Smooth muscle cell (in vitro differentiated cells): ENCODE results near the gene MIB1. TPM values are rescaled to one million over a fixed set of nuclear protein-coding genes. Genes with fewer than 3 reads are reported as not detected.

Source experiments
- DNase-seq: peaks from one replicate; lab custom pipeline; 2025; ENCODE audit not compliant: unreplicated experiment; lab: John Stamatoyannopoulos, UW
- H2AFZ ChIP-seq: fragments of 200-600 bp; sonication (generic); 2 replicates; pipeline ENCODE4 v1.6.0; 2016; ENCODE audit warnings: antibody characterized with exemption, low read depth, mild to moderate bottlenecking
- H3F3A ChIP-seq: fragments of 200-600 bp; sonication (generic); 2 replicates; pipeline ENCODE4 v1.6.0; 2017; ENCODE audit warnings: antibody characterized with exemption, low read depth
- H3K27ac ChIP-seq: fragments of 200-600 bp; sonication (generic); 2 replicates; pipeline ENCODE4 v1.5.1; 2016; ENCODE audit warnings: low read depth, mild to moderate bottlenecking
- H3K27me3 ChIP-seq: fragments of 200-600 bp; sonication (generic); 2 replicates; pipeline ENCODE4 v1.6.1; 2016; ENCODE audit warnings: low read depth, mild to moderate bottlenecking
- H3K36me3 ChIP-seq: fragments of 200-600 bp; sonication (generic); 2 replicates; pipeline ENCODE4 v1.5.1; 2016; ENCODE audit warnings: low read depth
- H3K4me1 ChIP-seq: fragments of 200-600 bp; sonication (generic); 2 replicates; pipeline ENCODE4 v1.5.1; 2016; ENCODE audit warnings: low read depth
- H3K4me2 ChIP-seq: fragments of 200-600 bp; sonication (generic); 2 replicates; pipeline ENCODE4 v1.6.0; 2016; ENCODE audit warnings: mild to moderate bottlenecking
- H3K4me3 ChIP-seq: fragments of 200-600 bp; sonication (generic); 2 replicates; pipeline ENCODE4 v1.5.1; 2016; ENCODE audit warnings: mild to moderate bottlenecking
- H3K79me2 ChIP-seq: fragments of 200-600 bp; sonication (generic); 2 replicates; pipeline ENCODE4 v1.6.0; 2016; ENCODE audit warnings: low read depth, mild to moderate bottlenecking
- H3K9ac ChIP-seq: fragments of 200-600 bp; sonication (generic); 2 replicates; pipeline ENCODE4 v1.6.0; 2016; ENCODE audit warnings: low read depth
- H3K9me3 ChIP-seq: fragments of 200-600 bp; sonication (generic); replicated peaks from 2 replicates; pipeline ENCODE4 v1.5.1; 2016; ENCODE audit warnings: low read depth
- H4K20me1 ChIP-seq: fragments of 200-600 bp; sonication (generic); 2 replicates; pipeline ENCODE4 v1.6.0; 2016; ENCODE audit warnings: low read depth
- WGBS: methylation state at CpG from one replicate; pipeline ENCODE4 v1.1.7; 2016; ENCODE audit warnings: low lambda C conversion rate; 5-methylcytosine and 5-hydroxymethylcytosine counted together
- polyA plus RNA-seq: library from polyadenylated mRNA; unstranded; fragments of >200 nt; fragmentation: Nextera tagmentation; extraction: Ambion mirVana; gene quantifications from 2 replicates; pipeline ENCODE4 v1.2.1, GENCODE V29; 2016
- total RNA-seq: library from RNA; depleted of rRNA; stranded (reverse); fragments of >200 nt; gene quantifications from 2 replicates; pipeline ENCODE4 v1.2.3, GENCODE V29; 2014
- TF ChIP-seq, protein P1 (sequence below): fragments of 200-600 bp; sonication (generic); IDR thresholded peaks from 2 replicates; pipeline ENCODE4 v1.5.1; 2017; ENCODE audit warnings: borderline replicate concordance, mild to moderate bottlenecking, antibody characterized with exemption; ENCODE audit not compliant: insufficient read depth, poor library complexity, severe bottlenecking

MIB1 gene
- total and polyA plus RNA-seq, 2 experiments from 2014 or later = 9.2 to 69.1 TPM

DNA sequence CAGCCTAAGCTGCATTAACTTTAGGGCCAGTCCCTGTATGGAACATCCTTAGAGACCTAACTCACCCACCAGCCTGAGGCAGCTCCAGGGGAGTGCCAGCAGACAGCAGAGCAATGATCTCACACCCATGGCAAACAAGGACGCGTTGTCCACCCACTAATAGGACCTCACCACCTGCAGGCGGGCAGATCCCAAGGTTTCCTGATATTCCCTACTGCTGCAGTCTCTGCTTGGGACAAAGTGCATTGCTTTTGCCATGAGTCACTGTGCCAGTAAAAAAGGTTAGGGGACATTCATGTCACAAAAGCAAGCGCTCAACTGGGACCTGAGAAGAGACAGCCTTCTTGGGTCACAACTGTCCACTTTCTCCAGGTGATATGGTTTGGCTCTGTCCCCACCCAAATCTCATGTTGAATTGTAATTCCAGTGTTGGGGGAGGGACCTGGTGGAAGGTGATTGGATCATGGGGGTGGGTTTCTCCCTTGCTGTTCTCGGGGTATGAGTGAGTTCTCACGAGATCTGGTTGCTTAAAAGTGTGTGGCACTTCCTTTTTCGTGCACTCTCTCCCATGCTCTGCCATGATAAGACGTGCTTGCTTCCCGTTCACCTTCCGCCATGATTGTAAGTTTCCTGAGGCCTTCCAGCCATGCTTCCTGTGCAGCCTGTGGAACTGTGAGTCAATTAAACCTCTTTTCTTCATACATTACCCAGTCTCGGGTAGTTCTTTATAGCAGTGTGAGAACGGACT lies 160.2 kb downstream of the MIB1 start:
- no peak overlapping the region for H3K4me2 ChIP-seq

DNA sequence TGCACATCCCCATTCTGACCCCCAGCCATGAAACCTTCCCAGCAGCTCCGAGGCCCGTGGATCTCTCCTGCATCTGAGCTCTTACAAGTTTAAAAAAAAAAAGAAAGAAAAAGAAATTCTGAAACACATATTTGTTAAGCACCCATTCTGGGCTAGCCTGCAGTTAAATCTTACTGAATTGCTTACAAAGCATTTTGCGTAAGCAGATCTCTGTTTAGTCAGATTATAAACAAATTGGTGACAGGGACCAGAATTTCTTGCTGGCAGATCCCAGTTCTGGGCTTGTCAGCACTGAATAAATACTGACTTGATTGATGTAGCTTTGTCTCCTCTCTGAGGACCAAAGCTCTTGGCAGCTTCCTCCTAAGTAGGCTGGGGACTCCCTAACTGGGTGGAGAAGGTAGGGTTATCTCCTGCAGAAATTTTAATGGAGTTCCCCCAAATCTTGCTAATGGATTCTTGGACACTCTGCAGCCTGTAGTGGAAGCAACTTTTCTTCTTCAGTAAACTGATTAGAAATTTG lies 160.9 kb downstream of the MIB1 start:
- DNase-seq = no peak
- Histone ChIP-seq H4K20me1 (no peaks in the 10 kb centered on the region), H3K27ac (no peak overlapping the region), H3F3A (no peaks in the 10 kb centered on the region), H3K9ac (no peak overlapping the region), H3K4me2 (no peak overlapping the region), H3K27me3 (no peaks in the 10 kb centered on the region), H3K36me3 (no peaks in the 10 kb centered on the region), H3K4me3 (no peak overlapping the region), H3K4me1 (no peaks in the 10 kb centered on the region), H3K9me3 (no peaks in the 10 kb centered on the region), H2AFZ (peak overlapping the region; percentile 49), H3K79me2 (no peaks in the 10 kb centered on the region)
- WGBS = 62% methylated on average over 3 of the region's 3 CpGs
- TF ChIP-seq, protein P1, sequence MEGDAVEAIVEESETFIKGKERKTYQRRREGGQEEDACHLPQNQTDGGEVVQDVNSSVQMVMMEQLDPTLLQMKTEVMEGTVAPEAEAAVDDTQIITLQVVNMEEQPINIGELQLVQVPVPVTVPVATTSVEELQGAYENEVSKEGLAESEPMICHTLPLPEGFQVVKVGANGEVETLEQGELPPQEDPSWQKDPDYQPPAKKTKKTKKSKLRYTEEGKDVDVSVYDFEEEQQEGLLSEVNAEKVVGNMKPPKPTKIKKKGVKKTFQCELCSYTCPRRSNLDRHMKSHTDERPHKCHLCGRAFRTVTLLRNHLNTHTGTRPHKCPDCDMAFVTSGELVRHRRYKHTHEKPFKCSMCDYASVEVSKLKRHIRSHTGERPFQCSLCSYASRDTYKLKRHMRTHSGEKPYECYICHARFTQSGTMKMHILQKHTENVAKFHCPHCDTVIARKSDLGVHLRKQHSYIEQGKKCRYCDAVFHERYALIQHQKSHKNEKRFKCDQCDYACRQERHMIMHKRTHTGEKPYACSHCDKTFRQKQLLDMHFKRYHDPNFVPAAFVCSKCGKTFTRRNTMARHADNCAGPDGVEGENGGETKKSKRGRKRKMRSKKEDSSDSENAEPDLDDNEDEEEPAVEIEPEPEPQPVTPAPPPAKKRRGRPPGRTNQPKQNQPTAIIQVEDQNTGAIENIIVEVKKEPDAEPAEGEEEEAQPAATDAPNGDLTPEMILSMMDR = no peak

More for the DNA sequence above, 160.2 kb downstream of the MIB1 start:
- Histone ChIP-seq H3F3A (no peaks in the 10 kb centered on the region), H3K79me2 (no peaks in the 10 kb centered on the region), H3K4me1 (no peaks in the 10 kb centered on the region), H3K4me3 (no peak overlapping the region), H3K9ac (no peak overlapping the region), H3K27ac (no peak overlapping the region), H3K27me3 (no peaks in the 10 kb centered on the region), H2AFZ (peak overlapping the region; percentile 49), H4K20me1 (no peaks in the 10 kb centered on the region), H3K36me3 (no peaks in the 10 kb centered on the region), H3K9me3 (no peaks in the 10 kb centered on the region)
- 92% methylated on average over 12 of the region's 12 CpGs for WGBS
- TF ChIP-seq, protein P1 = no peak
- no peak for DNase-seq

DNA sequence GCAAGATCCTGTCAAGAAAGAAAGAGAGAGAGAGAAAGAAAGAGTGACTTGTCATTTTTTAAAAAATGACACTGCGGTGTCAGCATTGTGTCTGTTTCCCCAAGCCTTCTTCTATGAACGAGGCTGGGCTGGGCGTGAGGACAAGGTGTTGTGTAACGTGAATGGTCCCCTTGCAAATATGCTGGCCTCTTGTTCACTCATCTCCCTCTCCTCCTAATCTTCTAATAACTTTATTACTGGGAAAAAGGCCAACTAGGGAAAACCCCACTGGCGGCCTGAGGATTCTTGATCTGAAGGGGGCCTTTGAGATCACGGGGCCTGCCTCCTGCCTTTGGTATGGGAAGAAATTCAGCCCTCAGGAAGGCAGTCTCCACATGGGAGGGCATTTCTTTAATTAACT lies 163.1 kb downstream of the MIB1 start:
- H4K20me1 ChIP-seq = no peaks in the 10 kb centered on the region
- H3K36me3 ChIP-seq = no peaks in the 10 kb centered on the region
- no peaks in the 10 kb centered on the region for H3K27me3 ChIP-seq
- 71% methylated on average over 6 of the region's 6 CpGs for WGBS
- no peak overlapping the region for H3K4me2 ChIP-seq
- no peaks in the 10 kb centered on the region for H3K9me3 ChIP-seq
- H3K27ac ChIP-seq = no peak overlapping the region
- H3K9ac ChIP-seq = no peak overlapping the region
- DNase-seq = no peak
- no peaks in the 10 kb centered on the region for H3K4me1 ChIP-seq
- no peaks in the 10 kb centered on the region for H3K79me2 ChIP-seq
- H2AFZ ChIP-seq = no peak overlapping the region
- H3K4me3 ChIP-seq = no peak overlapping the region
- TF ChIP-seq, protein P1 = no peak
- no peaks in the 10 kb centered on the region for H3F3A ChIP-seq

DNA sequence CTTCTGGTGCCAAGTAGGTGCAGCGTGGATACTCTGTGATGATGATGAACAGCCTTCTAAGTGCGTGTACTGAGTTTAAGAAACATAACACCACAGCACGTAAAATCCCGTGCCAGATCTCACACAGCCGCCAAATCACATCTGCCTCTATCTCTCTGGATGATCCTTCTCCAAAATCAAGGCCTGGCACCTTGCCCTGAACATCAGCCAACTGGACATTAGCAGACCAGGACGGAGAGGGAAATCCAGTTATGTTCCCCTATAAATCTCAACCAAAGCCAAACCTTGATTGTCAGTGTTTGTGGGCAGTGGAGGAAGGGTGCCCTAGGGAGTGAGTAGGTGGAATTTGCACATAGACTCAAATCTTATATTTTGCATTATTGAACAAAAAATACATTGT lies 164.3 kb downstream of the MIB1 start:
- no peak overlapping the region for H3K4me3 ChIP-seq
- H3K36me3 ChIP-seq = no peaks in the 10 kb centered on the region
- WGBS = 57% methylated on average over 6 of the region's 6 CpGs
- no peak overlapping the region for H3K4me2 ChIP-seq
- H3K79me2 ChIP-seq = no peaks in the 10 kb centered on the region
- no peak overlapping the region for H3K27ac ChIP-seq
- no peaks in the 10 kb centered on the region for H3K4me1 ChIP-seq
- no peak for DNase-seq
- no peaks in the 10 kb centered on the region for H3K27me3 ChIP-seq
- H3K9me3 ChIP-seq = no peaks in the 10 kb centered on the region
- H3K9ac ChIP-seq = no peak overlapping the region
- no peaks in the 10 kb centered on the region for H4K20me1 ChIP-seq
- no peaks in the 10 kb centered on the region for H3F3A ChIP-seq
- TF ChIP-seq, protein P1 = no peak
- H2AFZ ChIP-seq = no peak overlapping the region
